Right atrium auricular region (tissue), 2 donors: ENCODE measurements around the gene DMD. TPM values are rescaled to one million over a fixed set of nuclear protein-coding genes. Genes with fewer than 3 reads are reported as not detected.

Source experiments
- DNase-seq: peaks from one replicate; pipeline ENCODE4 v3.0.0-alpha.2; 2019; ENCODE audit warnings: low spot score
- H3K27ac ChIP-seq, 2 donors: fragments of 200-600 bp; sonication (generic); 1 replicate in 1 of 2; 2 replicates in 1 of 2; pipeline ENCODE4 v1.5.1; 2016 to 2019
- H3K27me3 ChIP-seq, 2 donors: fragments of 200-600 bp; sonication (generic); one replicate each; pipeline versions ENCODE4 v1.5.1 to v1.6.0; 2017 to 2019
- H3K36me3 ChIP-seq: fragments of 200-600 bp; sonication (generic); one replicate; pipeline ENCODE4 v1.5.1; 2016
- H3K4me1 ChIP-seq, 2 donors: fragments of 200-600 bp; sonication (generic); one replicate each; pipeline versions ENCODE4 v1.5.1 to v1.6.0; 2017 to 2019
- H3K4me3 ChIP-seq, 2 donors: fragments of 200-600 bp; sonication (generic); 1 replicate in 1 of 2; 2 replicates in 1 of 2; pipeline ENCODE4 v1.5.1; 2017 to 2019; ENCODE audit warnings: mild to moderate bottlenecking in 1 of 2, moderate library complexity in 1 of 2
- H3K9me3 ChIP-seq, 2 donors: fragments of 200-600 bp; sonication (generic); one replicate each; pipeline ENCODE4 v1.5.1; 2019
- total RNA-seq, 2 donors: library from RNA; depleted of rRNA; stranded (reverse); fragments of >200 nt; gene quantifications; one replicate each; pipeline ENCODE4 v1.1.0, GENCODE V29; 2016
- TF ChIP-seq, protein P1 (sequence below), 2 donors: fragments of 200-600 bp; sonication (generic); IDR thresholded peaks; one replicate each; pipeline ENCODE4 v1.5.1; 2019; ENCODE audit warnings: antibody characterized with exemption in 2 of 2

Gene DMD
- total RNA-seq, 2 donors from 2014 or later, result 111 to 135 TPM

DNA sequence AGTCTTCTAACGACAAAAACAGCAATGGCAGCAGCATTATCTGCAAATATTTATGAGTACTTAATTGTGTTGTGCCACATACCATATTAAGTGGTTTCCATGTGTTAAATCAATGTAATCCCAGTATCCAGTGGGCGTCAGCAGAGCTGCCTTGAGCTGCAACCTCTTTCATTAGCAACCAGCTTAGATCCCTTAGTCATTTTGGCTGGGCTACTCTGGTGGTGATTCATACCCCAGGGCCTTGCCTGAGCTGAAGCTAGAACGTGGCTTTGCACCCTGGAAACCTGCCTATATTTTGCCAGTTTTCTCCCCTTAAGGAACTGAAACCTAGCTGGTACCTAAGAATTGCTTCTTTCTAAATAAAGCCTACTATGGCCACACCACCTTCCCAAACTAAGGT lies 1665.2 kb downstream of the DMD start:
- no peaks in the 10 kb centered on the region for H3K36me3 ChIP-seq
- no peak for DNase-seq
- H3K27me3 ChIP-seq, result no peaks in the 10 kb centered on the region
- no peaks in the 10 kb centered on the region for H3K9me3 ChIP-seq
- H3K4me1 ChIP-seq, result no peaks in the 10 kb centered on the region
- TF ChIP-seq, protein P1, sequence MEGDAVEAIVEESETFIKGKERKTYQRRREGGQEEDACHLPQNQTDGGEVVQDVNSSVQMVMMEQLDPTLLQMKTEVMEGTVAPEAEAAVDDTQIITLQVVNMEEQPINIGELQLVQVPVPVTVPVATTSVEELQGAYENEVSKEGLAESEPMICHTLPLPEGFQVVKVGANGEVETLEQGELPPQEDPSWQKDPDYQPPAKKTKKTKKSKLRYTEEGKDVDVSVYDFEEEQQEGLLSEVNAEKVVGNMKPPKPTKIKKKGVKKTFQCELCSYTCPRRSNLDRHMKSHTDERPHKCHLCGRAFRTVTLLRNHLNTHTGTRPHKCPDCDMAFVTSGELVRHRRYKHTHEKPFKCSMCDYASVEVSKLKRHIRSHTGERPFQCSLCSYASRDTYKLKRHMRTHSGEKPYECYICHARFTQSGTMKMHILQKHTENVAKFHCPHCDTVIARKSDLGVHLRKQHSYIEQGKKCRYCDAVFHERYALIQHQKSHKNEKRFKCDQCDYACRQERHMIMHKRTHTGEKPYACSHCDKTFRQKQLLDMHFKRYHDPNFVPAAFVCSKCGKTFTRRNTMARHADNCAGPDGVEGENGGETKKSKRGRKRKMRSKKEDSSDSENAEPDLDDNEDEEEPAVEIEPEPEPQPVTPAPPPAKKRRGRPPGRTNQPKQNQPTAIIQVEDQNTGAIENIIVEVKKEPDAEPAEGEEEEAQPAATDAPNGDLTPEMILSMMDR (IDR thresholded peaks at IDR 0.05), result no peak
- no peak overlapping the region for H3K27ac ChIP-seq
- H3K4me3 ChIP-seq, result no peak overlapping the region

DNA sequence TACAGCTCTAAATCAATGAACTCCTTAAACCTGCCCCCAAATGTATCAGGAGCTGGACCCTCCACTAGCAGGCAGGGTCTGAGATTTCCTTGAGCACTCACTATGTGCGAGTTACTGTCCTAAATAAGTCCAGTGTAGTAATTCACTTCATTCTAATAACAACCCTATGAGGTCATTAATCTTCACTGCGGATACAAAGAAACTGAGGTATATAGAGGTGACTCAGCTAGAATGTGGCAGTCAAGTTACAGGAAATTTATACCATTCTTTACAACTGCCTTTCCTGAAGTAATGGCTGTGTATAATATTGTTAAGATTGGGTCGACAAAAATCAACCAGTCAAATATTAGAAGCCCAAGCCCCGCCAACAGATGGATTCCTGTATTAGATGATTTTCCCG lies 1665.6 kb downstream of the DMD start:
- no peaks in the 10 kb centered on the region for H3K9me3 ChIP-seq
- TF ChIP-seq, protein P1 (IDR thresholded peaks at IDR 0.05), result no peak
- no peaks in the 10 kb centered on the region for H3K4me1 ChIP-seq
- H3K27ac ChIP-seq, result no peak overlapping the region
- H3K27me3 ChIP-seq, result no peaks in the 10 kb centered on the region
- no peaks in the 10 kb centered on the region for H3K36me3 ChIP-seq
- DNase-seq, result no peak
- no peak overlapping the region for H3K4me3 ChIP-seq

DNA sequence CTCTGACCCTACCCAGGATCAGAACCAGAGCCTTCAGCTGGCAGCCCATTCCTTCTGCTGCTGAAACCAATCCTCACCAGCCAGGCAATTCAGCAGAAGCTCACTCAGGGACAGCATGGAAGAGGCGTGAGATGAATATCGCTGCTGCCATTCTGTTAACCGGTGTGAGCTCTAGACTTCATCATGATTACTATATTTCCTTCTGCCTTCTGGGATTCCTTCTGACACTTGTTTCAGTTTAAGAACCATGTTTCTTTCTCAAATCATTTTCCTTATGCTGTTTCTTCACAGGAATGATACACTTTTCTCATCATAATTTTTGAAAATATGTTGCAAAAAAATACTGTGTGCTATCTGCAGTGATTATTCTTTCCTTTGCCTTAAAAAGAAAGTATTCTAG lies 1666.2 kb downstream of the DMD start:
- TF ChIP-seq, protein P1 (IDR thresholded peaks at IDR 0.05), result no peak
- H3K27me3 ChIP-seq, result no peaks in the 10 kb centered on the region
- H3K9me3 ChIP-seq, result no peaks in the 10 kb centered on the region
- H3K27ac ChIP-seq, result no peak overlapping the region
- DNase-seq, result no peak
- H3K4me1 ChIP-seq, result no peaks in the 10 kb centered on the region
- no peaks in the 10 kb centered on the region for H3K36me3 ChIP-seq
- H3K4me3 ChIP-seq, result no peak overlapping the region

DNA sequence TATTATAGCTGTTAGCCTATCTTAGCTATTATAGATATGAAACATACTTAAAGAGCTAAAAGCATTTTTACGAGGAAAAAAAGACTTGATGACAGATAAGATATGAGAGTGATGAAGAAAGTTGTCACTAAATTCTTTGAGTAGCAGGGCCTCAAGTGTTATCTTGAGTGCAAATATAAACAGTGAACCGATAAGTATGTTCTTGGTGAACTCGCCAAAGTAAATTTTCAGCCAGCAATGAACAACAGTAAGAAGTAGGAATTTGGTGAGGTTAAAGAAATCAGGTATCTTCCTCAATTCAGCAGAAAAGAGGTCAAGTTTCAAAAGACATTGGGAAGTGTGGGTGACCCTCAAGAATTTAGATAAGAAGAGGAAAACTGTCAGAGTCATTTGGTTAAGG lies 1667.7 kb downstream of the DMD start:
- Histone ChIP-seq H3K9me3 (no peaks in the 10 kb centered on the region), H3K4me3 (no peak overlapping the region), H3K27ac (no peak overlapping the region), H3K4me1 (no peaks in the 10 kb centered on the region), H3K36me3 (no peaks in the 10 kb centered on the region), H3K27me3 (no peaks in the 10 kb centered on the region)
- DNase-seq, result no peak
- TF ChIP-seq, protein P1 (IDR thresholded peaks at IDR 0.05), result no peak

DNA sequence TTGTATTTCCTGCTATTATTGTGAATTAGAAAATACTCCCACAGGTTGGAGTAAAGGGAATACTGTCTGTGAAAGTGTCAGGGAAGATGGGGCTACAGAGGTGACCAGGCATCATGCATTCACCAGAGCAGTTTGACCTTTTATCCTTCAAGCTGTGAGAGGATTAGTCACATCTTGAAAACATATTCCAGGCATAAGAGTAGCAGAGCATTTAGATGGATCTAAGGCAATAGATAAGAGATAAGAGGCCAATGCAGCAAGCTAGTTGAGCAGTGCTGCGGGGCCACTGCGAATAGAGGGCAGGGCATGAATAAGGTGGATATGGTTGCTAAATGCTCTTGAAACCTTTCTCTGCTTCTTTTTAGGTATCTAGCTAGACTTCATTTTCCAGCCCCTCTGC lies 1668.8 kb downstream of the DMD start:
- no peak overlapping the region for H3K4me3 ChIP-seq
- H3K27me3 ChIP-seq, result no peaks in the 10 kb centered on the region
- no peak overlapping the region for H3K27ac ChIP-seq
- no peaks in the 10 kb centered on the region for H3K9me3 ChIP-seq
- DNase-seq, result no peak
- TF ChIP-seq, protein P1 (IDR thresholded peaks at IDR 0.05), result no peak
- H3K36me3 ChIP-seq, result no peaks in the 10 kb centered on the region
- no peaks in the 10 kb centered on the region for H3K4me1 ChIP-seq

DNA sequence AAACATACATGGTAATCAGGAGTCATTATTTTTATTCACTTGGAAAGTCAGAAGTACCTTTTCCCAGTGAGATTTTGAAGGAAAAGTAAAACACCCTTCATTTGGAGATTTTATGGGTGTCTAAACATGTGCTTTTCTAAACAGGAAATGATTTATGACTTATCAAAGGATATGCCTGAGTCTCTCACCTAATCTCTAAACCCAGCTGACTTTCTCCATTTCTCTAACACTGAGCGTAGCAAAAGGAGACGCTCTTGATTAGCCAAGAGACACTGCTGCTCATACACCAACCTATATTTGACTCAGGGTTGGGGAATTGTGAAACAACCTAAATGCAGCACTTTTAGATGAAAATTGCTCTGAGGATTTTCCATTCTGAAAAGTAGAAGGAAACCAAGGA lies 1671.0 kb downstream of the DMD start:
- no peaks in the 10 kb centered on the region for H3K27me3 ChIP-seq
- DNase-seq, result no peak
- H3K4me3 ChIP-seq, result no peak overlapping the region
- no peak overlapping the region for H3K27ac ChIP-seq
- TF ChIP-seq, protein P1 (IDR thresholded peaks at IDR 0.05), result no peak
- H3K9me3 ChIP-seq, result no peaks in the 10 kb centered on the region
- no peaks in the 10 kb centered on the region for H3K36me3 ChIP-seq
- no peaks in the 10 kb centered on the region for H3K4me1 ChIP-seq
